H1 (cell line): ENCODE data around the gene PIAS1. TPM values are rescaled to one million over a fixed set of nuclear protein-coding genes. Genes with fewer than 3 reads are reported as not detected.

Experiments
- CTCF ChIA-PET: fragments of 300-600 bp; sonication (Branson Sonifier 250); formaldehyde crosslinking; loops from one replicate; lab custom pipeline; 2021; ENCODE audit not compliant: partially characterized antibody; lab: Charles Lee
- POLR2A ChIA-PET: fragments of 300-600 bp; sonication (Branson Sonifier 250); formaldehyde crosslinking; loops from one replicate; lab custom pipeline; 2021; ENCODE audit warnings: inconsistent platforms; ENCODE audit not compliant: partially characterized antibody; lab: Charles Lee
- DNase-seq, 2 experiments: peaks; one replicate each; pipeline versions ENCODE4 v3.0.0 to v3.0.0-alpha.2; 2010 to 2022; ENCODE audit warnings: low spot score in 2 of 2, low read depth in 1 of 2, mixed read lengths in 1 of 2
- FAIRE-seq: peaks from 2 replicates; lab custom pipeline; 2011; peaks lifted over from hg19 to GRCh38; lab: Jason Lieb, UNC
- H2AFZ ChIP-seq: 2 replicates; pipeline ENCODE4 v1.8.1; 2012; ENCODE audit warnings: low read length, inconsistent platforms
- H2AK5ac ChIP-seq: 2 replicates; pipeline ENCODE4 v1.6.1; 2013; ENCODE audit warnings: low read depth, low read length
- H2BK120ac ChIP-seq: replicated peaks from 2 replicates; pipeline ENCODE3; 2013; ENCODE audit warnings: low read depth, low read length, inconsistent platforms
- H2BK12ac ChIP-seq: 2 replicates; pipeline ENCODE4 v1.6.1; 2013; ENCODE audit warnings: low read depth, low read length
- H2BK15ac ChIP-seq: 2 replicates; pipeline ENCODE4 v1.6.1; 2013; ENCODE audit warnings: low read length
- H2BK20ac ChIP-seq: 2 replicates; pipeline ENCODE4 v1.6.1; 2013; ENCODE audit warnings: low read length
- H2BK5ac ChIP-seq: 2 replicates; pipeline ENCODE4 v1.6.1; 2013; ENCODE audit warnings: low read depth, low read length
- H3K14ac ChIP-seq: 2 replicates; pipeline ENCODE4 v1.6.1; 2013; ENCODE audit warnings: inconsistent platforms; ENCODE audit not compliant: insufficient read length
- H3K18ac ChIP-seq: 2 replicates; pipeline ENCODE4 v1.6.1; 2013; ENCODE audit warnings: low read length; ENCODE audit errors: extremely low read depth
- H3K23ac ChIP-seq: 2 replicates; pipeline ENCODE4 v1.6.1; 2013; ENCODE audit warnings: inconsistent platforms; ENCODE audit not compliant: insufficient read length
- H3K23me2 ChIP-seq: 2 replicates; pipeline ENCODE4 v1.6.1; 2013; ENCODE audit warnings: low read depth, low read length
- H3K27ac ChIP-seq: 2 replicates; pipeline ENCODE4 v1.6.1; 2011; ENCODE audit warnings: low read depth, low read length, inconsistent platforms
- H3K27me3 ChIP-seq, 4 experiments: replicated peaks in 1 of 4; 1 replicate in 1 of 4; 2 replicates in 3 of 4; pipeline versions ENCODE4 v1.6.1 to v1.8.1; 2011 to 2013; ENCODE audit warnings: low read length in 3 of 4, mild to moderate bottlenecking in 3 of 4, inconsistent platforms in 2 of 4, mixed read lengths in 2 of 4, moderate library complexity in 1 of 4; ENCODE audit not compliant: control insufficient read depth in 3 of 4, insufficient read depth in 3 of 4; ENCODE audit errors: extremely low read depth in 1 of 4
- H3K36me3 ChIP-seq, 4 experiments: 2 replicates each; pipeline versions ENCODE4 v1.6.1 to v1.8.1; 2011 to 2013; ENCODE audit warnings: mild to moderate bottlenecking in 4 of 4, low read length in 3 of 4, moderate library complexity in 2 of 4, control low read depth in 1 of 4, inconsistent platforms in 1 of 4; ENCODE audit not compliant: insufficient read depth in 4 of 4, control insufficient read depth in 2 of 4
- H3K4ac ChIP-seq: replicated peaks from 2 replicates; pipeline ENCODE3; 2013; ENCODE audit warnings: low read length, low read depth, mixed read lengths, inconsistent platforms; ENCODE audit not compliant: insufficient read length
- H3K4me1 ChIP-seq, 4 experiments: replicated peaks in 1 of 4; 1 replicate in 1 of 4; 2 replicates in 3 of 4; pipeline versions ENCODE4 v1.6.1 to v1.8.1; 2011 to 2013; ENCODE audit warnings: low read length in 3 of 4, inconsistent platforms in 2 of 4, mixed read lengths in 1 of 4; ENCODE audit not compliant: insufficient read depth in 4 of 4, control insufficient read depth in 3 of 4
- H3K4me2 ChIP-seq, 2 experiments: 2 replicates each; pipeline versions ENCODE4 v1.6.1 to v1.8.1; 2011 to 2013; ENCODE audit warnings: low read depth in 2 of 2, low read length in 2 of 2, control low read depth in 1 of 2, inconsistent platforms in 1 of 2, mild to moderate bottlenecking in 1 of 2; ENCODE audit not compliant: insufficient read depth in 1 of 2
- H3K4me3 ChIP-seq, 4 experiments: fragments of 200-600, 300-600 bp in 1 of 4; sonication (generic), shearing (Covaris generic), sonication (Bioruptor Twin) in 1 of 4; 2 replicates each; pipeline versions ENCODE4 v1.5.1 to v1.8.1; 2011 to 2016; ENCODE audit warnings: low read length in 4 of 4, low read depth in 3 of 4, control low read depth in 2 of 4, inconsistent platforms in 2 of 4, mild to moderate bottlenecking in 2 of 4, mixed read lengths in 1 of 4, moderate library complexity in 1 of 4; ENCODE audit not compliant: insufficient read depth in 2 of 4; ENCODE audit errors: extremely low read depth in 1 of 4
- H3K56ac ChIP-seq: replicated peaks from 2 replicates; pipeline ENCODE3; 2013; ENCODE audit warnings: low read depth, mild to moderate bottlenecking, mixed read lengths, low read length, inconsistent platforms; ENCODE audit not compliant: insufficient read length
- H3K79me1 ChIP-seq: 2 replicates; pipeline ENCODE4 v1.6.1; 2013; ENCODE audit warnings: low read depth, low read length, control low read depth
- H3K79me2 ChIP-seq, 2 experiments: 2 replicates each; pipeline versions ENCODE4 v1.6.1 to v1.8.1; 2012 to 2013; ENCODE audit warnings: low read length in 2 of 2, mild to moderate bottlenecking in 2 of 2, inconsistent platforms in 1 of 2; ENCODE audit not compliant: insufficient read depth in 2 of 2, control insufficient read depth in 1 of 2
- H3K9ac ChIP-seq, 4 experiments: replicated peaks in 1 of 4; 1 replicate in 1 of 4; 2 replicates in 3 of 4; pipeline versions ENCODE4 v1.6.1 to v1.8.1; 2011 to 2013; ENCODE audit warnings: low read depth in 3 of 4, low read length in 3 of 4, control low read depth in 2 of 4, mild to moderate bottlenecking in 2 of 4, moderate library complexity in 2 of 4, inconsistent platforms in 1 of 4; ENCODE audit errors: extremely low read depth in 1 of 4
- H3K9me3 ChIP-seq, 2 experiments: 2 replicates each; pipeline versions ENCODE4 v1.6.1 to v1.8.1; 2012 to 2013; ENCODE audit warnings: mild to moderate bottlenecking in 2 of 2, moderate library complexity in 2 of 2, control low read depth in 1 of 2, inconsistent platforms in 1 of 2, low read depth in 1 of 2, low read length in 1 of 2, mixed read lengths in 1 of 2; ENCODE audit not compliant: insufficient read depth in 2 of 2
- H4K20me1 ChIP-seq, 2 experiments: replicated peaks in 1 of 2; 2 replicates each; pipeline versions ENCODE3 to v1.8.1; 2011 to 2013; ENCODE audit warnings: inconsistent platforms in 2 of 2, low read length in 2 of 2, mild to moderate bottlenecking in 1 of 2; ENCODE audit not compliant: insufficient read depth in 2 of 2, control insufficient read depth in 1 of 2
- H4K5ac ChIP-seq: 2 replicates; pipeline ENCODE4 v1.6.1; 2013; ENCODE audit warnings: low read length, low read depth, mixed read lengths, inconsistent platforms; ENCODE audit not compliant: insufficient read length
- H4K8ac ChIP-seq: 2 replicates; pipeline ENCODE4 v1.8.0; 2013; ENCODE audit warnings: mild to moderate bottlenecking, moderate library complexity, low read length, inconsistent platforms; ENCODE audit not compliant: insufficient read depth; ENCODE audit errors: extremely low read depth
- H4K91ac ChIP-seq: replicated peaks from 2 replicates; pipeline ENCODE3; 2013; ENCODE audit warnings: low read length, mixed read lengths, inconsistent platforms; ENCODE audit not compliant: insufficient read length
- BACH1 ChIP-seq: IDR thresholded peaks from 2 replicates; pipeline ENCODE4 v1.6.1; 2012; ENCODE audit warnings: low read length, improper control_type of control experiment
- CBX8 ChIP-seq: fragments of 300-800, 300-1000 bp; sonication (generic); IDR thresholded peaks from 2 replicates; pipeline ENCODE4 v1.7.1; 2016; ENCODE audit warnings: low read depth, low read length, borderline replicate concordance
- CEBPB ChIP-seq: IDR thresholded peaks from 2 replicates; pipeline ENCODE4 v1.6.1; 2012; ENCODE audit warnings: low read depth, low read length
- CHD2 ChIP-seq: IDR thresholded peaks from 2 replicates; pipeline ENCODE4 v1.6.1; 2012; ENCODE audit warnings: low read length, improper control_type of control experiment
- CREB1 ChIP-seq: IDR thresholded peaks from 2 replicates; pipeline ENCODE4 v1.6.1; 2012; ENCODE audit warnings: inconsistent platforms
- CTBP2 ChIP-seq: IDR thresholded peaks from 2 replicates; pipeline ENCODE4 v1.7.0; 2011; ENCODE audit warnings: borderline replicate concordance, mild to moderate bottlenecking, moderate library complexity, mixed read lengths, low read length; ENCODE audit not compliant: insufficient read depth, insufficient read length
- EP300 ChIP-seq, 2 experiments: IDR thresholded peaks; 1 replicate in 1 of 2; 2 replicates in 1 of 2; pipeline ENCODE4 v1.6.1; 2011 to 2012; ENCODE audit warnings: low read depth in 2 of 2, low read length in 2 of 2, mild to moderate bottlenecking in 2 of 2, borderline replicate concordance in 1 of 2, inconsistent platforms in 1 of 2, moderate library complexity in 1 of 2
- HDAC6 ChIP-seq: IDR thresholded peaks from one replicate; pipeline ENCODE4 v1.7.1; 2012; ENCODE audit warnings: low read depth, mild to moderate bottlenecking, inconsistent platforms, low read length, moderate library complexity
- KDM4A ChIP-seq: IDR thresholded peaks from one replicate; pipeline ENCODE4 v1.7.1; 2012; ENCODE audit warnings: low read depth, mild to moderate bottlenecking, moderate library complexity, low read length, inconsistent platforms; ENCODE audit not compliant: severe bottlenecking
- MAFK ChIP-seq: IDR thresholded peaks from 2 replicates; pipeline ENCODE4 v1.6.1; 2012; ENCODE audit warnings: low read depth, mild to moderate bottlenecking, improper control_type of control experiment, low read length
- NRF1 ChIP-seq: IDR thresholded peaks from 2 replicates; pipeline ENCODE4 v1.6.1; 2011; ENCODE audit warnings: mild to moderate bottlenecking, low read depth, low read length, improper control_type of control experiment
- PHF8 ChIP-seq: fragments of 200-600 bp; sonication (generic); conservative IDR thresholded peaks from 2 replicates; pipeline ENCODE4 v1.7.1; 2012; ENCODE audit warnings: low read depth, mild to moderate bottlenecking, inconsistent platforms, low read length, moderate library complexity
- RXRA ChIP-seq: IDR thresholded peaks from 2 replicates; pipeline ENCODE4 v1.6.1; 2011; ENCODE audit warnings: low read depth, mild to moderate bottlenecking, low read length, moderate library complexity; ENCODE audit not compliant: insufficient read depth
- SIX5 ChIP-seq: IDR thresholded peaks from 2 replicates; pipeline ENCODE4 v1.6.1; 2011; ENCODE audit warnings: mild to moderate bottlenecking, low read depth, low read length
- TAF1 ChIP-seq: IDR thresholded peaks from 2 replicates; pipeline ENCODE4 v1.6.1; 2011; ENCODE audit warnings: mild to moderate bottlenecking, low read depth, low read length
- WGBS, 2 experiments: shearing (Covaris generic) in 1 of 2; methylation state at CpG; one replicate each; pipeline versions ENCODE4 v1.1.6 to v1.1.7; 2013 to 2015; ENCODE audit warnings: low lambda C conversion rate in 2 of 2, mixed read lengths in 2 of 2, inconsistent platforms in 1 of 2, low coverage in 1 of 2, missing lambda C conversion rate in 1 of 2; ENCODE audit not compliant: insufficient replicate concordance in 2 of 2, insufficient coverage in 1 of 2, insufficient read length in 1 of 2; ENCODE audit errors: extremely low coverage in 1 of 2, missing lambda C conversion rate in 1 of 2; 5-methylcytosine and 5-hydroxymethylcytosine counted together
- polyA plus RNA-seq, 7 experiments: library from polyadenylated mRNA; depleted of rRNA in 3 of 7; stranded (reverse) in 5 of 7; unstranded in 2 of 7; fragments of >200 nt in 5 of 7; fragments of 200-250 nt in 2 of 7; gene quantifications; 1 replicate in 5 of 7; 2 replicates in 1 of 7; 4 replicates in 1 of 7; pipeline versions ENCODE4 v1.2.1 to v1.2.3, GENCODE V29; 2011 to 2013; ENCODE audit warnings: missing spikeins in 2 of 7, mixed read lengths in 2 of 7
- total RNA-seq: library from RNA; stranded (reverse); fragmentation: NEBNext Ultra II Directional; extraction: Animal tissue kit (Norgen Biotek cat#: 25700); gene quantifications from 2 replicates; pipeline ENCODE4 v1.2.1, GENCODE V29; 2021

PIAS1 gene
- total and polyA plus RNA-seq, 2 of the 8 experiments (the other 6 are each of a cell fraction or from before 2014, with no cell fraction given), result 30.8 to 34.5 TPM

DNA sequence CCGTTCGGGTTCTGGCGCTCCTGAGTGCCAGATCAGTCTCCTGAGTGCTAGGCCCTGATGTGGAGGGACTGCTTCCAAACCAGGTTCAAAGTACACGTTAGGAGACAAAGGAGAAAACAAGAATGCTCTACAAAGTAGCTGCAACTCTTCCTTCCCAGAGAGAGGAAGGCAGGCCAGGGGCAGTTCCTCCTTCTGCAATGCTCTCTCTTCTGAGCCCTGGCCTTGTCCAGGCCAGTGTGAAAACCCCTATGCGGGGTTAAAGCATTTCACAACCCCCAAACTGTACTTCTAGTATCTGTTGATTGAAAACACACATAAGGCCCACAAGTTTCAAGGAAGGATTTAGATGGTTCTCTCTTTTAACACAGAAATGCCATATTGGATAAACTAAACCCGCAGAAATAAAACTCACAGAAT lies 160.7 kb downstream of the PIAS1 start:
- Histone ChIP-seq H4K20me1 (peaks cover 10 to 28% of the 10 kb centered on the region in 2 experiments), H3K4me1 (peaks cover 0 to 16% (median under 1%) of the 10 kb centered on the region in 4 experiments; a peak in 5 of 7 replicates), H2BK5ac (no peak overlapping the region), H2BK12ac (no peak overlapping the region), H2BK15ac (no peak overlapping the region), H3K4me2 (no peak overlapping the region), H4K8ac (no peak overlapping the region), H3K4me3 (no peak overlapping the region), H3K14ac (no peak overlapping the region), H2AK5ac (no peak overlapping the region), H3K56ac (no peak overlapping the region), H4K91ac (no peak overlapping the region), H3K27me3 (no peaks in the 10 kb centered on the region), H3K23me2 (no peaks in the 10 kb centered on the region), H3K79me1 (peaks cover 19% of the 10 kb centered on the region), H2AFZ (no peak overlapping the region), H2BK20ac (no peak overlapping the region), H4K5ac (no peak overlapping the region), H3K79me2 (peaks cover 4 to 65% of the 10 kb centered on the region in 2 experiments; a peak in 3 of 4 replicates), H3K4ac (no peak overlapping the region), H3K18ac (no peak overlapping the region), H3K9me3 (no peaks in the 10 kb centered on the region), H3K27ac (no peak overlapping the region), H3K9ac (no peak overlapping the region), H2BK120ac (no peak overlapping the region), H3K23ac (no peak overlapping the region), H3K36me3 (peaks cover 3 to 23% (median 9%) of the 10 kb centered on the region in 4 experiments; a peak in 6 of 8 replicates)
- DNase-seq (no peak), FAIRE-seq (no peak)
- ChIA-PET POLR2A (interaction anchor here (2.4 to 6.0 kb wide), 2 partner anchors 9 to 14 kb away, joined by 11 to 38 read pairs; partner anchors contain the start of gene CLN6), CTCF (interaction anchor here (0.9 kb wide), 1 partner anchor 38 kb away, joined by 3 read pairs; no protein-coding TSS in a partner anchor)
- 82% methylated on average over 6 of the region's 6 CpGs; no CpG with 5 or more reads in 1 of the 2 experiments for WGBS, 2 experiments
- TF ChIP-seq CREB1, result no peak
- TF ChIP-seq PHF8, result no peak
- TF ChIP-seq CHD2, result no peak
- no peak for TF ChIP-seq EP300 (IDR thresholded peaks at IDR 0.05; ENCODE audit: borderline replicate concordance in 1 of 2, low read depth in 2 of 2, low read length in 2 of 2)
- TF ChIP-seq TAF1, result no peak
- no peak for TF ChIP-seq SIX5
- no peak for TF ChIP-seq MAFK
- TF ChIP-seq CEBPB, result no peak
- TF ChIP-seq NRF1, result no peak
- TF ChIP-seq RXRA, result no peak
- no peak for TF ChIP-seq BACH1
- no peak for TF ChIP-seq CBX8
- TF ChIP-seq HDAC6, result no peak
- TF ChIP-seq CTBP2, result no peak
- no peak for TF ChIP-seq KDM4A
